GM19397 (cell line): ENCODE measurements around the gene CTDP1.

Experiments
- ATAC-seq: cut with Tn5 transposase; IDR thresholded peaks from one replicate; pipeline ENCODE4 v1.9.1; 2021; ENCODE audit warnings: mild to moderate bottlenecking, moderate library complexity; ENCODE audit not compliant: unreplicated experiment

Gene CTDP1

GRCh38 chr18:79679552-79680099 lies at the start of gene CTDP1:
CTDP1 (plus strand) TSS chr18:79679803; CDS start chr18:79679948, 145 bp downstream.
- peak; percentile 72 for ATAC-seq

DNA sequence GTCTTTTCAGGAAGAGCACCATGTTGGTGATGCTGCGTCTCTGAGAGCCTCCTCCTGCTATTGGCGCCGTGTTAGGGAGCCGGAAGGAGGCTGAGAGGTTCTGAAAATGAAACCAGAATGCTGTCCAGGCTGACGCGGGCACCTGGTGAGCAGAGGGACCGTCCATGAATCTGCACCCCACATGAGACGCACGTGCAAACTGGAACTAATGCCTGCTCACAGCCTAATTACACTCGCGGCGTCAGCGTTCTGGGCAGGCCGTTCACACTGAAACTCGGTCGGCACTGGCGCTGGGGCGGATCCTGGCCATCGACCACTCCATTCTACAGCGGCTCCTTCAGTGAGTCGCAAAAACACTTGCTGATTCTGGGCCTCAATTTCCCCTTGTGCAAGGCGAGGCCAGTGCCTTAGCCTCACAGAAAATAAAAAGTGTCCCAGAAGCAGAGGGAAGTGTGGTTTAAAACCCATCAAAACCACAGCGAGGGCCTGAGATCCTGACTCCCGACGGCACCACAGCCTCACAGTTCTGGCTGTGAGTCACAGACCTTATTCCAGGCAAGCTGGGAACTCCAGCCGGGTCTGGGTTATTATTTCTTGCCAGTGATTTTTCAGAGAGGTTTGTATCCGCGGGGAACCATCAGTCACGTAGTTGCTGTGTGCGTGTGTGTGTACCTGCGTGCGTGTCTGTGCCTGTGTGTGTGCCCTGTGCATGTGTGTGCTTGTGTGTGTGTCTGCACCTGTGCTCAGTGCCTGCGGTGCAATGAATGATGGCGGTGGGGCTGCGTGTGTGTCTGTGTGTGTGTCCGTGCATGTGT lies 49.1 kb upstream of the CTDP1 start:
- no peak for ATAC-seq

- no peak for ATAC-seq
These were observed 48.5 kb upstream of the CTDP1 start for GRCh38 chr18:79631096-79631507.

GRCh38 chr18:79631761-79632446 lies 47.7 kb upstream of the CTDP1 start:
- ATAC-seq = no peak

DNA sequence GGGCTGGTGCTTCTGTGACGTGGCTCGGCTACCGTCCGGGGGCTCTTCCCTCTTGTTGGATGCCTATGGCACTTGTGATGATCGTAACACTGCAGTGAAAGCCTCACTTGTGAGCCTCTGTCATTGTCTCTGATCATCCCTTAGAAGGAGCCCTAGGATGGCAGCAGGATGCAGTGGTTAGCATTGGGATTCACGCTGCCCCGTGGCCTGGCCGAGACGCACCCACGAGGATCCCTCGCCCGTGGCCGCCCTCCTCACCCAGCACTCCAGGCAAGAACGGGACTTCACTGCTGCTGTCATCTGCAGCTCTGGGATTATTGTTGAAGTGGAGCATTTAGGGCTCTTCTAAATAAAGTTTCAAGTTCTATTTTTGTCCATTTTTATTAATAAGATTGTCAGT lies 46.8 kb upstream of the CTDP1 start:
- no peak for ATAC-seq

DNA sequence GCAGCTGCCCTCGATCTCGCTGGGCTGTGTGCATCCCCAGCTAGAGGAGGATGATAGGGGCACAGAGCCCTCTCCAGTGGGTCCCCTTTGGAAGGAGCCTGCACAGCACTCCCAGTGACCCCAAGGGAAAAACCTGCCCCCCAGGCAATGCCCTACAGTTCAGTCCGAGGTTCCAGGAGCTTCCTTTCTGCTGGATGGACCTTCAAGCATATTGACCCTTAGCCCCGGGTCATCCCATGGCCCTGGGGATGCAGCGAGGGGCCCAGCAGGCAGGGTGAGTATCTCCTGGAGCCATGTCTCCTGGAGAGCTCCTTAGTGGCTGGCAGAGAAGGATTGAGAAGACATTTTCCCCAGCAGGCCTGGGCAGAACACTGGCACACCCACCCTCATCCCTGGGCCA lies 45.4 kb upstream of the CTDP1 start:
- ATAC-seq = no peak

GRCh38 chr18:79634593-79635426 lies 44.8 kb upstream of the CTDP1 start:
- no peak for ATAC-seq

GRCh38 chr18:79635427-79635726 lies 44.2 kb upstream of the CTDP1 start:
- ATAC-seq = no peak

- no peak for ATAC-seq
These were observed 42.3 kb upstream of the CTDP1 start for GRCh38 chr18:79637181-79637920.

- no peak for ATAC-seq
These were observed 41.4 kb upstream of the CTDP1 start for GRCh38 chr18:79637921-79638909.

DNA sequence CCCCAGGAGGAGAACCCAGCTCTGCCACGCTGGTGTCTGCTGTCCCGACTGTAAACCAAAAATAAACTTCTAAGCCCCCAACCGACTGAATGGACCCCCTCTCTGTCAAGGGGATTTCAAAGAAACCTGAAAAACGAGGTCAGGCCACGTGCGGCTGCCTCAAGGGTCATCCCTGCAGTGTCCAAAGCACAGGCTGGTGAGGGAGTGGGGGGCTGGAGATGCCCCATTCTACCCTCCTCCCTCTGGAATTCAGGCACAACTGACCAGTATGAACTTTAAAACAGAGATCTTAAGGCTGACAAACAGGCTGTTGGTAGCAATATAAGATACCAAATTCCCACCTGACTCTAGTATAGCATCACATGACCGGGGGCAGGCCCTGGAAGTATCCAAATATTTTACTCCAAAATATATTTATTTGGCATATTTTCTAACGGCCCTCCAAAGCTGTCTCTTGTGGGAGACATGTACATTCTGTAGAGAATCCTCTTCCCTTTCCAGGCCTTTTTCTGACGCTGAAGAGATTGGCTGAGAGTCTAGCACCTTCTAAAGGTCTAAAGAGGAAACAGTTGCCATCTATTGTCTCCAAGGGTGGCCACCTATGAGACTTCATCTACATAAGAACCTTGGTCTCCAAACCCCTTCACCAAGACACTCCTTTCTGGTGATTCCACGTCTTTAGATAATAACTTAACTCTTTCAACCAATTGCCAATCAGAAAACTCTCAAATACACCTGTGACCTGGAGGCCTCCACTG lies 40.4 kb upstream of the CTDP1 start:
- no peak for ATAC-seq

- no peak for ATAC-seq
These were observed 39.4 kb upstream of the CTDP1 start for GRCh38 chr18:79640064-79640672.

DNA sequence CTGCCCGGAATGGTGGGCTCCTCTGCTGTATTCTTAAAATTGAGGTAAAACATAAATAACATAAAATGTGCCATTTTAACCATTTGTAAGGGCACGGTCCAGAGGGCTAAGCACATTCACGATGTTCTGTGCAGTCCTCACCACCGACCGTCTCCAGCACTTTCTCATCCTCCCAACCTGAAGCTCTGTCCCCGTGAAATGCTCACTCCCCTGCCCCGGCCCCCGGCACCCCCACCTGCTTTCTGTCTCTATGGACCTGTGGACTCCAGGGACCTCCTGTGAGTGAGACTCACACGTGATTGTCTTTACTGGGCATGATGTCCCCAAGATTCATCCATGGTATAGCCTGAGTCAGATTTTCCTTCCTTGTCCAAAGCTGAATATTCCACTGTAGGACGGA lies 38.7 kb upstream of the CTDP1 start:
- ATAC-seq = no peak

GRCh38 chr18:79641722-79642497 lies 37.7 kb upstream of the CTDP1 start:
- ATAC-seq = no peak

- no peak for ATAC-seq
These were observed 37.0 kb upstream of the CTDP1 start for GRCh38 chr18:79642626-79643025.

GRCh38 chr18:79643054-79643984 lies 36.3 kb upstream of the CTDP1 start:
- no peak for ATAC-seq
